LNCaP clone FGC (cell line): ENCODE data around the gene HMHB1.
A peak's percentile ranks its signal among the peaks of the same experiment; 100 is the strongest.

Experiments
- DNase-seq: peaks from one replicate; pipeline ENCODE4 v3.0.0-alpha.2; 2011; ENCODE audit warnings: low read depth
- H3K4me3 ChIP-seq: 2 replicates; pipeline ENCODE4 v1.5.1; 2011; ENCODE audit warnings: mild to moderate bottlenecking, low read depth, low read length, control low read depth
- TF ChIP-seq, protein P1 (sequence below): IDR thresholded peaks from 2 replicates; pipeline ENCODE4 v1.5.1; 2012; ENCODE audit warnings: mild to moderate bottlenecking; ENCODE audit not compliant: control insufficient read depth, insufficient read depth; ENCODE audit errors: extremely low read depth

Gene HMHB1

DNA sequence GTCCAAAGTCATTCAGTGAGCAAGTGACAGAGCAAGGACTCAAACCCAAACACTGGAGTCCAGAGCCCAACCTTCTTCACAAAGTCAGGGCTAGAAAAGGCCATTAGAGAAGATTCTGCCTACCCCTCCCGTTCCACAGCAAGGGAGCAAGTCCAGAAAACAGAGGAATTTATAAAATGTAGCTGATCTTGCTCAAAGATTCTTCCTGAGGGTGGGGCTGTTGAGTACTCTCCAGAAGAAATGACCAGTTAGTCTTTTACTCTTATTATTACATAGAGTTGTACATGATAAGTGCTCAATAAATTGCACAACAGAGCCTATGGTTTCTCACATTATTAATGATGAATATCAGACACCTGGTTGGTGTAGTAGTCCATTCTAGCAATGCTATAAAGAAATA is 39.3 kb upstream of the HMHB1 start:
- no peak for DNase-seq
- TF ChIP-seq, protein P1, sequence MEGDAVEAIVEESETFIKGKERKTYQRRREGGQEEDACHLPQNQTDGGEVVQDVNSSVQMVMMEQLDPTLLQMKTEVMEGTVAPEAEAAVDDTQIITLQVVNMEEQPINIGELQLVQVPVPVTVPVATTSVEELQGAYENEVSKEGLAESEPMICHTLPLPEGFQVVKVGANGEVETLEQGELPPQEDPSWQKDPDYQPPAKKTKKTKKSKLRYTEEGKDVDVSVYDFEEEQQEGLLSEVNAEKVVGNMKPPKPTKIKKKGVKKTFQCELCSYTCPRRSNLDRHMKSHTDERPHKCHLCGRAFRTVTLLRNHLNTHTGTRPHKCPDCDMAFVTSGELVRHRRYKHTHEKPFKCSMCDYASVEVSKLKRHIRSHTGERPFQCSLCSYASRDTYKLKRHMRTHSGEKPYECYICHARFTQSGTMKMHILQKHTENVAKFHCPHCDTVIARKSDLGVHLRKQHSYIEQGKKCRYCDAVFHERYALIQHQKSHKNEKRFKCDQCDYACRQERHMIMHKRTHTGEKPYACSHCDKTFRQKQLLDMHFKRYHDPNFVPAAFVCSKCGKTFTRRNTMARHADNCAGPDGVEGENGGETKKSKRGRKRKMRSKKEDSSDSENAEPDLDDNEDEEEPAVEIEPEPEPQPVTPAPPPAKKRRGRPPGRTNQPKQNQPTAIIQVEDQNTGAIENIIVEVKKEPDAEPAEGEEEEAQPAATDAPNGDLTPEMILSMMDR, result no peak

DNA sequence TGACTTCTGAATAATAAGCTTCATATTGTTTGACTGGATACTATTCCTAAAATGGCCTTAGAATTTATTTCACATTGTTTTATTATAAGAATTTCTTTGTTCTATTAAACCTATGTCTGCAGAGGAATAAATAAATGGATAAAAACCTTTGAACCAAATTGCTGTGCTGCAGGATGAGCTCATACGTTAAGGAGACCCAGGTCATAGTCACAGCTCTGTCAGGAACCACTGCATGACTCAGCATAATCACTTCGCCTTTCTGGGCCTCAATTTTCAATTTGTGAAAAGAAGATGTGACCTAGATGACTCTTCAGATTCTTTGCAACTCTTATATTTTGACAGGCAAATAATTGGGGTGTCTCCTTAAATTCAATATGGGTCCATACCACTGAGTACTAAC is 36.7 kb upstream of the HMHB1 start:
- TF ChIP-seq, protein P1, result no peak
- no peak overlapping the region for H3K4me3 ChIP-seq
- no peak for DNase-seq

More for the DNA sequence above, 39.3 kb upstream of the HMHB1 start:
- H3K4me3 ChIP-seq, result no peak overlapping the region

DNA sequence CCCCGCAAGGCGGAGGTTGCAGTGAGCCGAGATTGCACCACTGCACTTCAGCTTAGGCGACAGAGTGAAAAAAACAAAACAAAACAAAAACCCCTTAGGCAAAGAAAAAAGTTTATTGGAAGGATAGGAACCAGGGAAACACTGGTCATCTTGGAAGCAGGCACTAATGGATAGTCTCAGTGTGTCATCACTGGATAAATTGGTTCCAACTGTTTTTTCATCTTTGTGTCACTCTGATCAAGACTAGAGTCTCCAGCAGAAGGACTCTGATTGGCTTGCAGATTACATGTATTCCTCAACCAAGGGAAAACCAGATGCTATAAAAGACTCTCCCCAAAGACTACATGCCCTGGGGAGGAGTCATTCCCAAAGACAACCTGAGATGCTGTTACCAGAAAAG is 35.0 kb upstream of the HMHB1 start:
- H3K4me3 ChIP-seq, result no peak overlapping the region
- TF ChIP-seq, protein P1, result no peak
- DNase-seq, result no peak

DNA sequence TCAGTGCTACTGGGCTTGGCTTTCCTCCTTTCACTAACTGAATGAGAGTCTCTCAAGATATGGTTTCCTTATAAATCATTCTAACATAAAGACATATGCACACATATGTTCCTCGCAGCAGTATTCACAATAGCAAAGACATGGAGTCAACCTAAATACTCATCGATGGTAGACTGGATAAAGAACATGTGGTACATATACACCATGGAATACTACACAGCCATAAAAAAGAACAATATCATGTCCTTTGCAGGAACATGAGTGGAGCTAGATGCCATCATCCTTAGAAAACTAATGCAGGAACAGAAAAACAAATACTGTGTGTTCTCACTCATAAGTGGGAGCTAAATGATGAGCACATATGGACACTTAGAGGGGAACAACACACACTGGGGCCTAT is 32.5 kb upstream of the HMHB1 start:
- no peak for DNase-seq
- H3K4me3 ChIP-seq, result no peak overlapping the region
- TF ChIP-seq, protein P1, result no peak

DNA sequence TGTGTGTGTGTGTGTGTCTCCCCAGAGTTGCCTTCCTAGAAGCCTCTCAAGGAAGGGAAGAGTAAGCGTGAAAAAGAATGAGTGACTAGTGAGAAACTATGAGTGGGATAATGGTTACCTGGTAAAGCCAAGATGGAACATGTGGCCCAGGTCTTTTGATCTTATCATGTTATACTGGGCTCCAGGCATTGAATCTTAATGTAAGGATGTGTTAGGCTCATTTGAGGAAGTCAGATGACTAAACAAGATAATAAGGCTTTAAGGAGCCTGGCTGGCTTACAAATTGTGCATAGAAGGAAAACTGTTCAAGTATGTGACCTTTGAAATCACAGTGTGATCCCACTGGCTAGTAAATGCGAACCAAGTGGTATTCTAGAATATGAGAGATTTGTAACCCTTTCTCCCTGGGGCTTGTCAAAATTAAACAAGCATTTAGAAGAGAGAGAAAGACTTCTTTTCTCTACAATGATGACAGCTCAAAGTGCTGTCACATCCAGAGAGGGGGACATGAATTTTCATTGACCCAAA is 29.9 kb upstream of the HMHB1 start:
- peak; percentile 46 for DNase-seq
- TF ChIP-seq, protein P1, result no peak
- no peak overlapping the region for H3K4me3 ChIP-seq

DNA sequence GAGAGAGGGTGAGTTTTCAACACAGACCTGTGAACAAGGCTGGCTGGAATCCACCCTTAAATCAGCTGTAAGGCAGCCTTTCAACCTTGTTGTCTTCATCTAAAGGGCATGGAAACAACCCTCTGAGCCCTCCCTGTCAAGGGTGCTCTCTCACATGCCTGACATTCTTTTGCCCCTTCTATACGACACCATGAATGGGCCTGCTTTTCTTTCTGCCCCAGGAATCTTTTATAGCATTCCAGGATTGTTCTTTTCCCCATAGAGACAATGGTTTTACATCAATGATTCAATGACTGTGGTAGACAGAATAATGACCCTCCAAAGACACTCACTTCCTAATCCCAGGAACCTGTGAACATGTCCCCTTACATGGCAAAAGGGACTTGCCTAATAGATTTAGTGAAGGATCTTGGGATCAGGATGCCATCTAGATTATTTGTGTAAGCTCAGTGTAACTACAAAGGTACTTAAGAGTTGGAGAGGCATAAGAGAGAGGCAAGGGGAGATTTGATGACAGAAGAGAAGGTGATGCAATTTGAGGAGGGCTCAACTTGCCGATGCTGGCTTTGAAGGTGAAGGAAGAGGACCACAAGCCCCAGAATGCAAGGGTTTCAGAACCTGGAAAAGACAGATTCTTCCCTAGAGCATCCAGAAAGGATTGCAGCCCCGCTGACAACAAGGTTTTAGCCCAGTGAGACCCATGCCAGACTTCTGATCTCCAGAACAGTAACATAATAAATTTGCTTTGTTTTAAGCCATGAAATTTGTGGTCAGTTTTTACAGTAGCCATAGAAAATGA is 29.2 kb upstream of the HMHB1 start:
- no peak overlapping the region for H3K4me3 ChIP-seq
- DNase-seq, result no peak
- TF ChIP-seq, protein P1, result no peak

DNA sequence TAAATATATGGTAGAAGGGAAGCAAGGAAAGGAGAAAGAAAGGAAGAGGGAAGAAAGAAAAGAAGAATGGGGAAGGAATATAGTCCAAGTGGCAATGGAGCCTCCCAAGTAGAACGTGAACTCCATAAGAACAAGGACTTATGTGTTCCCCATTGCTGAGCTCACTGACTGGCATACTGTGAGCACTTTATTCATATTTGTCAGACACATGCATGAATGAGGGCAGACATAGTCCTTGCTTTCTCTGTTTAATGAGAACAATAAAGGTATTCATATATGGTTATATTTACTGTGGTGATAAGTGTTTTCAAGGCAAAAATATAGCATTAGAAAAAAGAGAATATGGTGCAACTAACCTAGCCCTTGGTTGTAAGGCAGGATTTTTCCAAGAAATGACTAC is 23.6 kb upstream of the HMHB1 start:
- H3K4me3 ChIP-seq, result no peak overlapping the region
- TF ChIP-seq, protein P1, result no peak
- DNase-seq, result no peak
